Lower leg skin (tissue), 4 donors: Measurements from ENCODE around the gene MYOG. TPM values are rescaled to one million over a fixed set of nuclear protein-coding genes. Genes with fewer than 3 reads are reported as not detected.

Experiments
- DNase-seq, 2 donors: peaks; one replicate each; pipeline ENCODE4 v3.0.0-alpha.2; 2019; ENCODE audit warnings: low spot score in 2 of 2
- H3K4me3 ChIP-seq: fragments of 200-600 bp; sonication (generic); 2 replicates; pipeline ENCODE4 v1.5.1; 2017; ENCODE audit warnings: mild to moderate bottlenecking, low read depth; ENCODE audit not compliant: poor library complexity, severe bottlenecking
- POLR2A ChIP-seq, 2 donors: fragments of 450-650 bp; IDR thresholded peaks; one replicate each; pipeline ENCODE4 v1.6.1; 2016 to 2017; ENCODE audit warnings: antibody characterized with exemption in 2 of 2, mild to moderate bottlenecking in 1 of 2, moderate library complexity in 1 of 2
- WGBS, 2 donors: methylation state at CpG; one replicate each; pipeline ENCODE4 v1.1.5; 2018; 5-methylcytosine and 5-hydroxymethylcytosine counted together
- intact Hi-C: fragments of 100-400 bp; cut with DNase I; formaldehyde crosslinking; loops from one replicate; pipeline ENCODE4 v1.15.0; 2023; ENCODE audit warnings: low total_unique reads
- total RNA-seq, 4 donors: library from RNA; depleted of rRNA; stranded (reverse); fragments of >200 nt; gene quantifications; one replicate each; pipeline ENCODE4 v1.1.0, GENCODE V29; 2016
- TF ChIP-seq, protein P1 (sequence below), 3 donors: fragments of 450-650 bp; IDR thresholded peaks; one replicate each; pipeline ENCODE4 v1.5.1; 2016; ENCODE audit warnings: antibody characterized with exemption in 3 of 3, mild to moderate bottlenecking in 3 of 3, moderate library complexity in 2 of 3

The MYOG gene
- total RNA-seq, 4 donors from 2014 or later: not detected

DNA sequence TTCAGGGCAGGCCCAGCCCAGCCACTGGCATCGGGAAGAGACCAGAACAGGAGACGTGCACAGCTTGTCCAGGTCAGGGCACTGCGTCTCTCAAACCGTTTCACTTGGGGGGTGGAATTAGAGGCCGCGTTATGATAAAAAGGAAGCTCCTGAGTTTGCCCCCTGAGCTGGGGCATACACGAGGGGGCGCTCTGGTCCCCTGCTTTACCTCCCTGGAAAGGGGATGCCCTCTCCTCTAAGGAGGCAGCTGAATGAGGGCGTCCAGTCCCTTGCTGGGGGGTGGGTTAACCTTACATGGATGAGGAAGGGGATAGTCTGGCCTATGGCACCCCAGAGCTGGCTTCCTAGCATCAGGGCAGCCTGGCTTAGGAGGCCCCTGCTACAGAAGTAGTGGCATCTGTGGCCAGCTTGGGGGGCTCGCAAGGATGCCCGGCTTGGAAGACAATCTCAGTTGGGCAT lies 2.3 kb downstream of the MYOG start:
- H3K4me3 ChIP-seq: no peak overlapping the region
- peak in 1 of 2 donors; percentile 66 for DNase-seq
- WGBS, 2 donors: 86 to 92% methylated on average over 11 of the region's 11 CpGs
- intact Hi-C loops: no loop called here
- no peak for TF ChIP-seq POLR2A (IDR thresholded peaks at IDR 0.05)
- TF ChIP-seq, protein P1, sequence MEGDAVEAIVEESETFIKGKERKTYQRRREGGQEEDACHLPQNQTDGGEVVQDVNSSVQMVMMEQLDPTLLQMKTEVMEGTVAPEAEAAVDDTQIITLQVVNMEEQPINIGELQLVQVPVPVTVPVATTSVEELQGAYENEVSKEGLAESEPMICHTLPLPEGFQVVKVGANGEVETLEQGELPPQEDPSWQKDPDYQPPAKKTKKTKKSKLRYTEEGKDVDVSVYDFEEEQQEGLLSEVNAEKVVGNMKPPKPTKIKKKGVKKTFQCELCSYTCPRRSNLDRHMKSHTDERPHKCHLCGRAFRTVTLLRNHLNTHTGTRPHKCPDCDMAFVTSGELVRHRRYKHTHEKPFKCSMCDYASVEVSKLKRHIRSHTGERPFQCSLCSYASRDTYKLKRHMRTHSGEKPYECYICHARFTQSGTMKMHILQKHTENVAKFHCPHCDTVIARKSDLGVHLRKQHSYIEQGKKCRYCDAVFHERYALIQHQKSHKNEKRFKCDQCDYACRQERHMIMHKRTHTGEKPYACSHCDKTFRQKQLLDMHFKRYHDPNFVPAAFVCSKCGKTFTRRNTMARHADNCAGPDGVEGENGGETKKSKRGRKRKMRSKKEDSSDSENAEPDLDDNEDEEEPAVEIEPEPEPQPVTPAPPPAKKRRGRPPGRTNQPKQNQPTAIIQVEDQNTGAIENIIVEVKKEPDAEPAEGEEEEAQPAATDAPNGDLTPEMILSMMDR (IDR thresholded peaks at IDR 0.05): no peak

DNA sequence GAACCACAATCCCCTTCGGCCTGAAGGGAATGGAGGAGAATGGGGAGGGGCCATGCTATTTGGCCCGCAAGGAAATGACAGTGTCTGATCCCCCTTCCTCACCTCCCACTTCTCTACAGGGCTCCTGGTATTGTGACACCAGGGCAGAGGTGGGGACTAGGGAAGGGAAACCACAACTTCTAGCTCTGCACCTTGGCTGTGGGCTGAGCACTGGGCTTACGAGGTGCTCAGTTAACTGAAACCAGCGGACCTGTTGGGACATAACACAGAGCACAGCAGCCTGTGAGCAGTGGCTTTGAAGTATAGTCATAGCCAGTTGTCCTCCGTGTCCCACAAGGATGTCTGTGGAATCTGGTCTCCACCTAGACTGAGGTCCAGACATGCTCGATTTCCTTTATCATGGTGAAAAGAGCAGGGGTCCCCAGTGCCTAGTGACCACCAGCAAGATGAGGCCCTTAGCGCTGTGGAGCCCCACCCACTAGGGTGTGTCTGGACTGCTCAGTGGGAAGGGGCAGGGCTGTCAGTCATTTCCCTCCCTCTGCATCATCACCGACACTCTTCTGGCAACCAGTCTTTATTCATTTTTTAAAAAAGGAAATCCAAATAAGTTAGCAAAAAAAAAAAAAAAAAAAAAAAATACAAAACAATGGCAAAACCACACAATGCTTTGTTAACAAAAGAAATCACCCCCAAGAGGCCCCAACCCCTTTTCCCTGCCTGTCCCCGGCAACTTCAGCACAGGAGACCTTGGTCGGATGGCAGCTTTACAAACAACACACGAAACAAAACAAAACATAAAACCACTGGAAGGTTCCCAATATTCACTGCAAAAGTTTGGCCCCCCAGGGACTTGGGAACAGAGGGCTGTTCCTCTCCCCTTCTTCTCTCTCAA lies 3.0 kb downstream of the MYOG start:
- intact Hi-C loops: no loop called here
- no peak for TF ChIP-seq POLR2A (IDR thresholded peaks at IDR 0.05)
- TF ChIP-seq, protein P1 (IDR thresholded peaks at IDR 0.05): no peak
- H3K4me3 ChIP-seq: no peak overlapping the region
- peak in 1 of 2 donors; percentile 42 for DNase-seq
- WGBS, 2 donors: 48 to 55% methylated on average over 11 of the region's 11 CpGs

DNA sequence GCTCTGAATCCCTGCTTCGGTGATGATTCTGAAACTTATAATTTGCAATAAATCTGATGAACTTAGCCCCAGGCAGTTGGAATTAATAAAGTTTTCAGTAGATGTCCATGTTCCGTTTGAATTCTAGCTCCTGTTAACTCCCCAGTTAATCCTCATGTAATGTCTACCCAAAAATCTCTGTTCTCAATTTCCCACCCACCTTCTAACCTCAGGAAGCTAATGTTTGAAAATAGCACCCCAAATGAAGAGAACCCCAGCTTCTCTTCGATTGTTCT lies 3.6 kb downstream of the MYOG start:
- WGBS, 2 donors: 49 to 51% methylated on average over 3 of the region's 3 CpGs
- TF ChIP-seq, protein P1 (IDR thresholded peaks at IDR 0.05): no peak
- no peak for TF ChIP-seq POLR2A (IDR thresholded peaks at IDR 0.05)
- intact Hi-C loops: no loop called here
- no peak for DNase-seq
- no peak overlapping the region for H3K4me3 ChIP-seq

DNA sequence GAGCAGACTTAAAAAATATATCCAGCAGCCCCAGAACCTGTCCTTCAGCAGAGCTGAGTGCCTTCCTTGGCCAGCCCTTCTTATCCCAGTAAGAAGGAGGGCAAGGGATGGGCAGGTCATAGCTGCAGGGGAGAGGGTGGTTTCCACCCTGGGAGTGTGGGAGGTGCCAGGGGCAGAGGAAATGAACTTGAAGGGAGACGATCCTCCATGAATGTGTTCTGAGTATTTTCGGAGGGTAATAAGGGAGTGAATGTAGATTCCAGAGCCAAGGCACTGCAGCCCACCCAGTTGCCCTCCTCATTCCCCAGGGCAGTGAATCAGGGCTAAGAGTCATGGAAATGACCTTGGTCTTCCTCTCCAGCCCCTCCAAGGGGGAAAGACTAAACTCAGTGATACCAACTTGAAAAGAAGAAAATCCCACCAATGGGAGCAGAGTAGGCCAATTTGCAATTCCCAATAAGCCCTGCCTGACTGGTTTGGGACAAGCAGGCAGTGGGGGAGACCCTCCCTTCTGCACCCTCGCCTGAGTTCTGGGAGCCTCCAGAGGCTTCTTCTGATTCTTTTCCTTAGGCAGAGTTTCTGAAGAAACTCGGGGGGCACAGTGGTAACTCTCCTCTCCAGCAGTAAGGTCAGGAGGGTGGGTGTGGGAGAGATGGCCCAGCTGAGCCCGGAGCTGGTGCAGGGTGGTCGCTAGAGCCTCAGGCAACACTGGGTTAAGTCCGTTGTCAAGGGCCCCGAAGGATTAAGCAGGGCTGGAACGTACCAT lies 4.2 kb downstream of the MYOG start:
- TF ChIP-seq POLR2A (IDR thresholded peaks at IDR 0.05): no peak
- TF ChIP-seq, protein P1 (IDR thresholded peaks at IDR 0.05): no peak
- 49 to 55% methylated on average over 9 of the region's 9 CpGs for WGBS, 2 donors
- no peak overlapping the region for H3K4me3 ChIP-seq
- DNase-seq: peak in 1 of 2 donors; percentile 67
- intact Hi-C loops: no loop called here

DNA sequence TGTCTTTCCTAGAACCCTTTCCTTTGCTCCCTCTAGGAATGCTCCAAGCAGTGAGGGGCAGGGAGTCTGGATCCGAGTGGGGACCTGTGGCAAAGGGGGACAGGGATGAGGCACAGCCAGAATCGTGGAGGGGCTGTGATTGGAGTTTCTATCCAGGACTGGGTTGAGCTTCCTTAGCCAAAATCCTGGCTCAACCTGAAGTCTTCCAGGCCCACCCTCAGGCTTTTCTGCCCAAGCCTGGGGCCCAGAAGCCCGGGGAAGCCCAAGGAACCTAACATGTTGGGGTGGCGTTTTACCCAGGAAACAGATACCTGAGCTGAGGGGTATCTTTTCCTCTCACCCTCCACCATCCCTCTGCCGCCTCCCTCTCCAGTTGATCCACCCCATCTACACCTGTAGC lies 5.4 kb downstream of the MYOG start:
- H3K4me3 ChIP-seq: no peak overlapping the region
- DNase-seq: peak in 1 of 2 donors; percentile 50
- TF ChIP-seq POLR2A (IDR thresholded peaks at IDR 0.05): no peak
- TF ChIP-seq, protein P1 (IDR thresholded peaks at IDR 0.05): no peak
- intact Hi-C loops: no loop called here
- 95 to 96% methylated on average over 5 of the region's 5 CpGs for WGBS, 2 donors
